Endothelial cell of umbilical vein (primary cell): ENCODE results near the gene ANAPC16.

Source experiments
- CTCF ChIP-seq, 2 donors: IDR thresholded peaks; 1 replicate in 1 of 2; 2 replicates in 1 of 2; pipeline ENCODE4 v1.5.1; 2011; ENCODE audit warnings: low read length in 2 of 2, mild to moderate bottlenecking in 2 of 2, moderate library complexity in 2 of 2, control low read depth in 1 of 2, inconsistent platforms in 1 of 2, low read depth in 1 of 2; ENCODE audit not compliant: insufficient read depth in 1 of 2; ENCODE audit errors: extremely low read depth in 1 of 2
- EZH2 ChIP-seq: IDR thresholded peaks from 2 replicates; pipeline ENCODE4 v1.6.1; 2012; ENCODE audit warnings: borderline replicate concordance, low read depth, mild to moderate bottlenecking, moderate library complexity, low read length, inconsistent platforms; ENCODE audit not compliant: severe bottlenecking
- MAX ChIP-seq: IDR thresholded peaks from 2 replicates; pipeline ENCODE4 v1.6.1; 2011; ENCODE audit not compliant: insufficient read depth, insufficient read length
- MYC ChIP-seq: IDR thresholded peaks from one replicate; pipeline ENCODE4 v1.6.1; 2011; ENCODE audit warnings: mild to moderate bottlenecking, low read depth, low read length
- POLR2A ChIP-seq: IDR thresholded peaks from 2 replicates; pipeline ENCODE4 v1.6.1; 2012; ENCODE audit warnings: low read depth, mild to moderate bottlenecking, control low read depth, low read length
- POLR2AphosphoS5 ChIP-seq: IDR thresholded peaks from 2 replicates; pipeline ENCODE4 v1.6.1; 2012; ENCODE audit warnings: low read depth, mild to moderate bottlenecking, control low read depth, low read length, moderate library complexity; ENCODE audit not compliant: insufficient read depth

- no peak for TF ChIP-seq CTCF (IDR thresholded peaks at IDR 0.05; ENCODE audit: extremely low read depth in 1 of 2, insufficient read depth in 1 of 2, low read depth in 1 of 2, low read length in 2 of 2)
- no peak for TF ChIP-seq POLR2AphosphoS5
- no peak for TF ChIP-seq EZH2
- TF ChIP-seq POLR2A, result no peak
- no peak for TF ChIP-seq MYC
- no peak for TF ChIP-seq MAX
These were observed 11.5 kb upstream of the ANAPC16 start for GRCh38 chr10:72204296-72204695.
